HEK293 (cell line): ENCODE results near the gene ARHGEF4.

Source experiments
- SP2 ChIP-seq: fragments of 450-650 bp; formaldehyde crosslinking; IDR thresholded peaks from 2 replicates; pipeline ENCODE4 v1.5.1; 2016; ENCODE audit warnings: missing biosample characterization, missing genetic modification characterization
- ZNF391 ChIP-seq: fragments of 450-650 bp; formaldehyde crosslinking; IDR thresholded peaks from 2 replicates; pipeline ENCODE4 v1.5.1; 2016; ENCODE audit warnings: low read depth, missing biosample characterization, missing genetic modification characterization, borderline replicate concordance
- TF ChIP-seq, protein P1 (sequence below): fragments of 450-650 bp; formaldehyde crosslinking; IDR thresholded peaks from 2 replicates; pipeline ENCODE4 v1.5.1; 2016; ENCODE audit warnings: missing biosample characterization, missing genetic modification characterization
- TF ChIP-seq, protein P2 (sequence below): fragments of 450-650 bp; formaldehyde crosslinking; IDR thresholded peaks from 2 replicates; pipeline ENCODE4 v1.5.1; 2016; ENCODE audit warnings: missing biosample characterization, missing genetic modification characterization

DNA sequence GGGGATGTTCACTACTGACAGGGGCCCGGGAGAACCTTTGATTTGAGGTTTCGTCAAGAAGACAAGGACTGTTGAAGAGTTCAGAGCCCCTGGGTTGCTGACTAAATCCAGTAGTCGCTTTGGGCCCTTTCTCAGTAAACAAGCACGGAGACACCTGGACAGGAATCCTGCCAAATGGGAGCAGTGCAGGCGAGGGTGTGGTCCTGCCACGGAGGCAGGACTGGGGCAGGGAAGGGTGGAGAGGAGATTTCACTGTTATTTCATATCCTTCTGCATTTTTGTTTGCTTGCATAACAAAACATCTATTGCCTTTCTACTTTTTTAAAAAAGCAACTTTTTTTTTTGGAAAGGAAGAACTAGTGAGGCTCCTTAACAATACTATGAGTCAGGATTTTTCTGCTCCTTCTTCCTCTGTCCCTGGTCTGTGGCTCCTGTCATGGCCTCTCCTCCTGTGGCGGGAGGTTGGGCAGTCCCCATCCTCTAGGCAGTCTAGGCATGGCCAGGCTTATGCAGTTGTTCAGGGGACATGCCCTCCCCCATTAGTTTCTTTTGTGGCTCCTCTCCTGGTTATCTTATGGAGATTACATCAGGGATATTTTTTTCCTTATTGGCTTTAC, 57.7 kb downstream of the ARHGEF4 start:
- TF ChIP-seq, protein P1, sequence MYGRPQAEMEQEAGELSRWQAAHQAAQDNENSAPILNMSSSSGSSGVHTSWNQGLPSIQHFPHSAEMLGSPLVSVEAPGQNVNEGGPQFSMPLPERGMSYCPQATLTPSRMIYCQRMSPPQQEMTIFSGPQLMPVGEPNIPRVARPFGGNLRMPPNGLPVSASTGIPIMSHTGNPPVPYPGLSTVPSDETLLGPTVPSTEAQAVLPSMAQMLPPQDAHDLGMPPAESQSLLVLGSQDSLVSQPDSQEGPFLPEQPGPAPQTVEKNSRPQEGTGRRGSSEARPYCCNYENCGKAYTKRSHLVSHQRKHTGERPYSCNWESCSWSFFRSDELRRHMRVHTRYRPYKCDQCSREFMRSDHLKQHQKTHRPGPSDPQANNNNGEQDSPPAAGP (tag by site-specific recombination), result no peak
- TF ChIP-seq ZNF391 (tag by site-specific recombination) (no peak), SP2 (tag by site-specific recombination) (no peak)
- TF ChIP-seq, protein P2, sequence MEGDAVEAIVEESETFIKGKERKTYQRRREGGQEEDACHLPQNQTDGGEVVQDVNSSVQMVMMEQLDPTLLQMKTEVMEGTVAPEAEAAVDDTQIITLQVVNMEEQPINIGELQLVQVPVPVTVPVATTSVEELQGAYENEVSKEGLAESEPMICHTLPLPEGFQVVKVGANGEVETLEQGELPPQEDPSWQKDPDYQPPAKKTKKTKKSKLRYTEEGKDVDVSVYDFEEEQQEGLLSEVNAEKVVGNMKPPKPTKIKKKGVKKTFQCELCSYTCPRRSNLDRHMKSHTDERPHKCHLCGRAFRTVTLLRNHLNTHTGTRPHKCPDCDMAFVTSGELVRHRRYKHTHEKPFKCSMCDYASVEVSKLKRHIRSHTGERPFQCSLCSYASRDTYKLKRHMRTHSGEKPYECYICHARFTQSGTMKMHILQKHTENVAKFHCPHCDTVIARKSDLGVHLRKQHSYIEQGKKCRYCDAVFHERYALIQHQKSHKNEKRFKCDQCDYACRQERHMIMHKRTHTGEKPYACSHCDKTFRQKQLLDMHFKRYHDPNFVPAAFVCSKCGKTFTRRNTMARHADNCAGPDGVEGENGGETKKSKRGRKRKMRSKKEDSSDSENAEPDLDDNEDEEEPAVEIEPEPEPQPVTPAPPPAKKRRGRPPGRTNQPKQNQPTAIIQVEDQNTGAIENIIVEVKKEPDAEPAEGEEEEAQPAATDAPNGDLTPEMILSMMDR (tag by site-specific recombination), result no peak
